Eye (tissue), 1 donor: ENCODE results near the gene TM7SF2.
"Not testable (repeated sequence)": the region's sequence is repeated elsewhere in the genome, so short reads cannot be mapped to it uniquely, and the experiment has no call there.

Experiments
- DNase-seq: peaks from one replicate; pipeline ENCODE4 v3.0.0-alpha.2; 2015

Gene TM7SF2

GRCh38 chr11:65131417-65131776 lies 19.7 kb downstream of the TM7SF2 start:
- DNase-seq: no peak

- DNase-seq: no peak
Measured at GRCh38 chr11:65131895-65132237, 20.2 kb downstream of the TM7SF2 start.

GRCh38 chr11:65132238-65132987 lies 20.7 kb downstream of the TM7SF2 start:
- DNase-seq: no peak

GRCh38 chr11:65132988-65133700 lies 21.5 kb downstream of the TM7SF2 start:
- DNase-seq: no peak

GRCh38 chr11:65133724-65134123 lies 22.1 kb downstream of the TM7SF2 start:
- no peak for DNase-seq

- peak; percentile 98 for DNase-seq
Measured at GRCh38 chr11:65134240-65134951, 22.7 kb downstream of the TM7SF2 start, which contains the start of gene SYVN1. TSS of gene SYVN1 (minus strand) at chr11:65134519. CDS start at chr11:65133601, 918 bp downstream.

- no peak for DNase-seq
Measured at GRCh38 chr11:65134952-65135632, 23.4 kb downstream of the TM7SF2 start.

GRCh38 chr11:65135633-65136145 lies 24.0 kb downstream of the TM7SF2 start:
- no peak for DNase-seq

- DNase-seq: no peak
Measured at GRCh38 chr11:65136515-65137096, 24.9 kb downstream of the TM7SF2 start.

GRCh38 chr11:65141896-65142494 lies 30.3 kb downstream of the TM7SF2 start:
- DNase-seq: no peak

- no peak for DNase-seq
Measured at GRCh38 chr11:65147352-65148075, 35.8 kb downstream of the TM7SF2 start.

GRCh38 chr11:65148657-65149056 lies 37.0 kb downstream of the TM7SF2 start:
- DNase-seq: no peak

- not testable (repeated sequence) for DNase-seq
Measured at GRCh38 chr11:65150131-65150508, 38.4 kb downstream of the TM7SF2 start.

GRCh38 chr11:65150509-65151299 lies 39.0 kb downstream of the TM7SF2 start:
- peak; percentile 32 for DNase-seq

- no peak for DNase-seq
Measured at GRCh38 chr11:65151331-65151899, 39.7 kb downstream of the TM7SF2 start.

- DNase-seq: no peak
Measured at GRCh38 chr11:65152122-65152521, 40.5 kb downstream of the TM7SF2 start.

- no peak for DNase-seq
Measured at GRCh38 chr11:65156256-65156655, 44.6 kb downstream of the TM7SF2 start.

- DNase-seq: no peak
Measured at GRCh38 chr11:65156926-65157325, 45.3 kb downstream of the TM7SF2 start.

GRCh38 chr11:65157336-65157735 lies 45.7 kb downstream of the TM7SF2 start:
- no peak for DNase-seq

GRCh38 chr11:65159012-65159411 lies 47.3 kb downstream of the TM7SF2 start:
- DNase-seq: no peak
